Raji (cell line): ENCODE results near the gene LRP8.

Source experiments
- POLR2A ChIP-seq: IDR thresholded peaks from 2 replicates; pipeline ENCODE4 v1.6.1; 2011; ENCODE audit warnings: low read depth, low read length, control low read depth; ENCODE audit not compliant: insufficient read depth

LRP8 gene

GRCh38 chr1:53295295-53295694 lies 32.6 kb downstream of the LRP8 start:
- no peak for TF ChIP-seq POLR2A

- TF ChIP-seq POLR2A, result no peak
Measured at GRCh38 chr1:53294567-53294966, 33.3 kb downstream of the LRP8 start.

GRCh38 chr1:53294061-53294460 lies 33.8 kb downstream of the LRP8 start:
- no peak for TF ChIP-seq POLR2A

- TF ChIP-seq POLR2A, result no peak
Measured at GRCh38 chr1:53293123-53293522, 34.7 kb downstream of the LRP8 start.

GRCh38 chr1:53292690-53293089 lies 35.2 kb downstream of the LRP8 start:
- TF ChIP-seq POLR2A, result no peak

- no peak for TF ChIP-seq POLR2A
Measured at GRCh38 chr1:53291574-53291973, 36.3 kb downstream of the LRP8 start.

GRCh38 chr1:53288790-53289429 lies 39.0 kb downstream of the LRP8 start:
- no peak for TF ChIP-seq POLR2A

GRCh38 chr1:53288002-53288789 lies 39.7 kb downstream of the LRP8 start:
- no peak for TF ChIP-seq POLR2A

GRCh38 chr1:53286955-53287354 lies 40.9 kb downstream of the LRP8 start:
- no peak for TF ChIP-seq POLR2A

GRCh38 chr1:53285969-53286760 lies 41.7 kb downstream of the LRP8 start:
- TF ChIP-seq POLR2A, result no peak

GRCh38 chr1:53285546-53285945 lies 42.3 kb downstream of the LRP8 start:
- no peak for TF ChIP-seq POLR2A

- TF ChIP-seq POLR2A, result no peak
Measured at GRCh38 chr1:53284224-53285020, 43.4 kb downstream of the LRP8 start.

- no peak for TF ChIP-seq POLR2A
Measured at GRCh38 chr1:53281133-53281532, 46.7 kb downstream of the LRP8 start.

- no peak for TF ChIP-seq POLR2A
Measured at GRCh38 chr1:53280496-53280895, 47.4 kb downstream of the LRP8 start.
